HEK293 (cell line): ENCODE data around the gene SEMA7A.
"Not testable (repeated sequence)": the region's sequence is repeated elsewhere in the genome, so short reads cannot be mapped to it uniquely, and the experiment has no call there.

Source experiments
- CTCF ChIA-PET: fragments of 350-600 bp; formaldehyde crosslinking; extraction: SDS; loops from one replicate; lab custom pipeline; 2021; ENCODE audit warnings: antibody characterized with exemption; lab: Yijun Ruan, JAX
- POLR2A ChIA-PET: fragments of 300-600 bp; formaldehyde crosslinking; extraction: SDS; loops from one replicate; lab custom pipeline; 2020; ENCODE audit warnings: antibody characterized with exemption, inconsistent platforms; lab: Yijun Ruan, JAX
- H3K27ac ChIP-seq: fragments of 200-500 bp; sonication (Bioruptor generic); 2 replicates; pipeline ENCODE4 v1.5.1; 2014; ENCODE audit warnings: low read depth, low read length, control low read depth, inconsistent platforms; ENCODE audit errors: extremely low read depth
- H3K36me3 ChIP-seq, 2 experiments: fragments of 200-500 bp in 1 of 2; sonication (Bioruptor generic) in 1 of 2; 1 replicate in 1 of 2; 2 replicates in 1 of 2; pipeline ENCODE4 v1.5.1; 2014 to 2017; ENCODE audit warnings: inconsistent platforms in 2 of 2, low read length in 2 of 2; ENCODE audit not compliant: control insufficient read depth in 2 of 2, insufficient read depth in 1 of 2
- H3K4me1 ChIP-seq: fragments of 200-500 bp; sonication (Bioruptor generic); 2 replicates; pipeline ENCODE4 v1.5.1; 2014; ENCODE audit warnings: mild to moderate bottlenecking, low read length, inconsistent platforms; ENCODE audit not compliant: control insufficient read depth, insufficient read depth
- H3K4me3 ChIP-seq: 2 replicates; pipeline ENCODE4 v1.5.1; 2011; ENCODE audit warnings: low read depth, mild to moderate bottlenecking, control low read depth, low read length, moderate library complexity
- H3K9me3 ChIP-seq: fragments of 200-500 bp; sonication (Bioruptor generic); 2 replicates; pipeline ENCODE4 v1.5.1; 2014; ENCODE audit warnings: low read depth, low read length, inconsistent platforms; ENCODE audit not compliant: control insufficient read depth, insufficient read depth
- BCL11A ChIP-seq: fragments of 450-650 bp; formaldehyde crosslinking; IDR thresholded peaks from 2 replicates; pipeline ENCODE4 v1.5.1; 2016; ENCODE audit warnings: low read depth, missing biosample characterization, missing genetic modification characterization
- EGR2 ChIP-seq: fragments of 450-650 bp; formaldehyde crosslinking; IDR thresholded peaks from 2 replicates; pipeline ENCODE4 v1.5.1; 2016; ENCODE audit warnings: low read depth, missing biosample characterization, missing genetic modification characterization
- KLF1 ChIP-seq: fragments of 450-650 bp; formaldehyde crosslinking; IDR thresholded peaks from 2 replicates; pipeline ENCODE4 v1.5.1; 2016; ENCODE audit warnings: missing biosample characterization, missing genetic modification characterization
- MYNN ChIP-seq: fragments of 450-650 bp; formaldehyde crosslinking; IDR thresholded peaks from 2 replicates; pipeline ENCODE4 v1.5.1; 2016; ENCODE audit warnings: missing biosample characterization, missing genetic modification characterization, borderline replicate concordance
- YY1 ChIP-seq: fragments of 450-650 bp; formaldehyde crosslinking; IDR thresholded peaks from 2 replicates; pipeline ENCODE4 v1.5.1; 2018; ENCODE audit warnings: missing biosample characterization, missing genetic modification characterization
- ZBTB8A ChIP-seq: fragments of 450-650 bp; formaldehyde crosslinking; IDR thresholded peaks from 2 replicates; pipeline ENCODE4 v1.5.1; 2016; ENCODE audit warnings: missing biosample characterization, missing genetic modification characterization
- ZFHX2 ChIP-seq: fragments of 450-650 bp; formaldehyde crosslinking; conservative IDR thresholded peaks from 2 replicates; pipeline ENCODE4 v1.5.1; 2016; ENCODE audit warnings: missing biosample characterization, missing genetic modification characterization
- ZNF544 ChIP-seq: fragments of 450-650 bp; formaldehyde crosslinking; IDR thresholded peaks from 2 replicates; pipeline ENCODE4 v1.5.0; 2017; ENCODE audit warnings: missing biosample characterization, missing genetic modification characterization
- ZNF571 ChIP-seq: fragments of 450-650 bp; formaldehyde crosslinking; IDR thresholded peaks from 2 replicates; pipeline ENCODE4 v1.5.0; 2017; ENCODE audit warnings: missing biosample characterization, missing genetic modification characterization
- ZNF600 ChIP-seq: fragments of 450-650 bp; formaldehyde crosslinking; IDR thresholded peaks from 2 replicates; pipeline ENCODE4 v1.5.1; 2016; ENCODE audit warnings: missing biosample characterization, missing genetic modification characterization
- ZNF837 ChIP-seq: fragments of 450-650 bp; formaldehyde crosslinking; IDR thresholded peaks from 2 replicates; pipeline ENCODE4 v1.5.1; 2016; ENCODE audit warnings: missing biosample characterization, missing genetic modification characterization
- TF ChIP-seq, protein P1 (sequence below): fragments of 450-650 bp; formaldehyde crosslinking; IDR thresholded peaks from 2 replicates; pipeline ENCODE4 v1.5.1; 2017; ENCODE audit warnings: missing biosample characterization, missing genetic modification characterization
- TF ChIP-seq, protein P2 (sequence below): fragments of 450-650 bp; formaldehyde crosslinking; IDR thresholded peaks from 2 replicates; pipeline ENCODE4 v1.5.1; 2016; ENCODE audit warnings: missing biosample characterization, missing genetic modification characterization

The SEMA7A gene

DNA sequence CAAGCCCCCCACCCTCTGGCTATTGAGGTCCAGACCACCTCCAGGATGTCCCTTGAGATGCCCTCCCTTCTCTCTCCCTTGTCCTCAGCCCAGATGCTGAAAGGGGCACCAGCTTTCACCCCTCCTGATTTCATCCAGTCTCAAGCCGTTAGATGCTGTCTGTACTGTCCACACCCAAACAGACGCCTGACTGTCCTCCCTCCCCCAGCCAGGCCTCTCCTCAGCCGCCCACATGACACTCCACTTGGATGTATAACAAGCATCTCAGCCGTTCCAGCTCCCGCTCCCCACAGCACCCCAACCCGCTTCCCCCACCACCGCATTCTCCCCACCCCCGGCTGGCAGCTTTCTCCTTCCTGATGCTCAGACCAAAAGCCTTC is 41.3 kb downstream of the SEMA7A start:
- no peak overlapping the region for H3K27ac ChIP-seq
- no peaks in the 10 kb centered on the region for H3K4me1 ChIP-seq
- no peaks in the 10 kb centered on the region for H3K36me3 ChIP-seq
- H3K4me3 ChIP-seq: no peak overlapping the region
- ChIA-PET CTCF (interaction anchor here (1.0 to 3.5 kb wide), 3 partner anchors 10 to 46 kb away, joined by 3 to 20 read pairs (median 4); no protein-coding TSS in a partner anchor), POLR2A (interaction anchor here (1.0 kb wide), 1 partner anchor 40 kb away, joined by 3 read pairs; no protein-coding TSS in a partner anchor)
- TF ChIP-seq MYNN: no peak
- TF ChIP-seq ZBTB8A: no peak
- no peak for TF ChIP-seq BCL11A (tag by site-specific recombination)
- TF ChIP-seq, all 188 proteins: peak for 0
- no peaks in the 10 kb centered on the region for H3K9me3 ChIP-seq

DNA sequence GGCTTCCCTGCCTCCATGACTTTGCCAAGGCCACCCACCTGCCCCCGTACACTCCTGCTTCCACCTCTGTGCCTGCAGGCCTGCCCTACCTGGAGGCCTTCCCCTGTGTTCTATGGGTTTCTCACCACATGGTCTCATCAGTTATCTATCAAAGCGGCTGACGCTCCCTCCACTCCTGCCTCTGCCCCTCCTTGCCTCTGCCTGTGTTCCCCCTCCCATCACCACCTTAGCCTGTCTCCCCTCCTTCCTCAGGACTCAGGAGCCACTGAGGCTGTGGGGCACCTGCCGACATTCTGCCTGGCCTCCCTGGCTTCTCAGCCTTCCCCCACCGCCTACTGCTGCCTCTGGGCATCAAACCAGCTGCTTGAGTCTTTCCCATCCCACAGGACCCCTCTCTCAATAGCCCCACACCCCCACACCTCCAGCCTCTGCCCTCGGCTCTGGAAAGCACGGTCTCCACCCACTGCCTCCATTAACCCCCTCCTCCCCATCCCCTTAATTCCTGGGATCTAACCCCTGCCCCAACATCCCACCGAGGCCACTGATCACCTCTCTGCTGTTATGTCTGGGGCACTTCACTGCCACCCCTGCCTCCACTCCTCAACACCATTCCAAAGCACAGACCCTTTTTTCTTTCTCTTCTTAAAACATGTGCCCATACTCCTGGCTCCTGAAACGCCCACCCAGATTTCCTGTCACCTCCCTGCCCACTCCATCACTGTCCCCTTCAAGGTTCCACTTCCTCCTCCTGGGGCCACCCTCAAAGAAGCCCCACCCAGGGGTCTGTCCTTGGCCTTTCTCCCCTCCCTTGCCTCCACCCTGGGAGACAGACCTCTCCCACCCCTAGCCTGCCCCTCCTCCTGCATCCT is 41.9 kb downstream of the SEMA7A start:
- ChIA-PET POLR2A (no interaction called here), CTCF (interaction anchor here (0.6 to 3.5 kb wide), 4 partner anchors 9 to 1665 kb away, joined by 3 to 20 read pairs (median 3); no protein-coding TSS in a partner anchor)
- Histone ChIP-seq H3K4me1 (no peaks in the 10 kb centered on the region), H3K36me3 (no peaks in the 10 kb centered on the region), H3K4me3 (no peak overlapping the region), H3K9me3 (no peaks in the 10 kb centered on the region), H3K27ac (no peak overlapping the region)
- TF ChIP-seq KLF1 (tag by site-specific recombination) (0 out of 2 replicates have a peak, but pooled peaks have one; percentile 7), EGR2 (tag by site-specific recombination) (peak; percentile 98), ZFHX2 (tag by site-specific recombination) (peak; percentile 99), ZNF571 (no peak)
- TF ChIP-seq, protein P1, sequence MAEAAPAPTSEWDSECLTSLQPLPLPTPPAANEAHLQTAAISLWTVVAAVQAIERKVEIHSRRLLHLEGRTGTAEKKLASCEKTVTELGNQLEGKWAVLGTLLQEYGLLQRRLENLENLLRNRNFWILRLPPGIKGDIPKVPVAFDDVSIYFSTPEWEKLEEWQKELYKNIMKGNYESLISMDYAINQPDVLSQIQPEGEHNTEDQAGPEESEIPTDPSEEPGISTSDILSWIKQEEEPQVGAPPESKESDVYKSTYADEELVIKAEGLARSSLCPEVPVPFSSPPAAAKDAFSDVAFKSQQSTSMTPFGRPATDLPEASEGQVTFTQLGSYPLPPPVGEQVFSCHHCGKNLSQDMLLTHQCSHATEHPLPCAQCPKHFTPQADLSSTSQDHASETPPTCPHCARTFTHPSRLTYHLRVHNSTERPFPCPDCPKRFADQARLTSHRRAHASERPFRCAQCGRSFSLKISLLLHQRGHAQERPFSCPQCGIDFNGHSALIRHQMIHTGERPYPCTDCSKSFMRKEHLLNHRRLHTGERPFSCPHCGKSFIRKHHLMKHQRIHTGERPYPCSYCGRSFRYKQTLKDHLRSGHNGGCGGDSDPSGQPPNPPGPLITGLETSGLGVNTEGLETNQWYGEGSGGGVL: 0 out of 2 replicates have a peak, but pooled peaks have one; percentile 17

DNA sequence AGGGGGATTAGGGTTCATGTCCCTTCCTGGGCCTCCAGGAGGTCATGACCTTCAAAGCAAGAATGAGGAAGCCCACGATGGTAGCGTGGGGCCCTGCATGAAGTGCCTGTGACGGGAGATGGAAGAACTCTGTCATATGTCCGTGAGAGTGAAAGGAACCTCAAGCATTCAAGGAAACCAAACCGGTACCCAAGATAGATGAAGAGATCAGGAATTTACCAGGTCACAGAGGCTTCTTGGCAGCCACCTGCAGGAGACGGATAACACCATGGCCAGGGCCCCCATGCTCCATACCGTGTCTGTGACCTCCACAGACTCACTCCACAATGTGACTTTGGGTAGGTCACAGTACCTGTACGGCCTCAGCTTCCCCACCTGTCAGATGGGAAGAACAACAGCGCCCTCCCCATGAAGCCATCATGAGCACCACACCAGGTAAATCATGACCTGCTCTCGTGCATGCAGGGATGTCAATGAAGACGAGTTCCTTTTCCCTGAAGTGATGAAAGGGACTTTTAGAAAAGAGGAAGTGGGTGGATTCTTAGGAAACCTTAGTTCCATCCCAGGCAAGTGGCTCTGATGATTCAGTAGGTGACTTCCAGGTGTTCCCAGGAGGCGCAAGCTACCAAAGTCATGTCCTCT is 43.0 kb downstream of the SEMA7A start:
- TF ChIP-seq ZNF600 (tag by site-specific recombination) (peak; percentile 93), YY1 (tag by site-specific recombination) (no peak), ZNF837 (tag by site-specific recombination) (no peak), ZNF544 (no peak)
- TF ChIP-seq, protein P2, sequence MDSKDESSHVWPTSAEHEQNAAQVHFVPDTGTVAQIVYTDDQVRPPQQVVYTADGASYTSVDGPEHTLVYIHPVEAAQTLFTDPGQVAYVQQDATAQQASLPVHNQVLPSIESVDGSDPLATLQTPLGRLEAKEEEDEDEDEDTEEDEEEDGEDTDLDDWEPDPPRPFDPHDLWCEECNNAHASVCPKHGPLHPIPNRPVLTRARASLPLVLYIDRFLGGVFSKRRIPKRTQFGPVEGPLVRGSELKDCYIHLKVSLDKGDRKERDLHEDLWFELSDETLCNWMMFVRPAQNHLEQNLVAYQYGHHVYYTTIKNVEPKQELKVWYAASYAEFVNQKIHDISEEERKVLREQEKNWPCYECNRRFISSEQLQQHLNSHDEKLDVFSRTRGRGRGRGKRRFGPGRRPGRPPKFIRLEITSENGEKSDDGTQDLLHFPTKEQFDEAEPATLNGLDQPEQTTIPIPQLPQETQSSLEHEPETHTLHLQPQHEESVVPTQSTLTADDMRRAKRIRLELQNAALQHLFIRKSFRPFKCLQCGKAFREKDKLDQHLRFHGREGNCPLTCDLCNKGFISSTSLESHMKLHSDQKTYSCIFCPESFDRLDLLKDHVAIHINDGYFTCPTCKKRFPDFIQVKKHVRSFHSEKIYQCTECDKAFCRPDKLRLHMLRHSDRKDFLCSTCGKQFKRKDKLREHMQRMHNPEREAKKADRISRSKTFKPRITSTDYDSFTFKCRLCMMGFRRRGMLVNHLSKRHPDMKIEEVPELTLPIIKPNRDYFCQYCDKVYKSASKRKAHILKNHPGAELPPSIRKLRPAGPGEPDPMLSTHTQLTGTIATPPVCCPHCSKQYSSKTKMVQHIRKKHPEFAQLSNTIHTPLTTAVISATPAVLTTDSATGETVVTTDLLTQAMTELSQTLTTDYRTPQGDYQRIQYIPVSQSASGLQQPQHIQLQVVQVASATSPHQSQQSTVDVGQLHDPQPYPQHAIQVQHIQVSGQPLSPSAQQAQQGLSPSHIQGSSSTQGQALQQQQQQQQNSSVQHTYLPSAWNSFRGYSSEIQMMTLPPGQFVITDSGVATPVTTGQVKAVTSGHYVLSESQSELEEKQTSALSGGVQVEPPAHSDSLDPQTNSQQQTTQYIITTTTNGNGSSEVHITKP (tag by site-specific recombination): no peak
- TF ChIP-seq, all 188 proteins: peak for 1
- H3K4me1 ChIP-seq: no peaks in the 10 kb centered on the region
- H3K9me3 ChIP-seq: no peaks in the 10 kb centered on the region
- POLR2A ChIA-PET: no interaction called here
- no peak overlapping the region for H3K27ac ChIP-seq
- H3K36me3 ChIP-seq: no peaks in the 10 kb centered on the region
- H3K4me3 ChIP-seq: no peak overlapping the region
- CTCF ChIA-PET: interaction anchor here (0.6 to 25.1 kb wide), 5 partner anchors 9 to 1666 kb away, joined by 3 to 768 read pairs (median 5); partner anchors contain the start of gene SEMA7A

DNA sequence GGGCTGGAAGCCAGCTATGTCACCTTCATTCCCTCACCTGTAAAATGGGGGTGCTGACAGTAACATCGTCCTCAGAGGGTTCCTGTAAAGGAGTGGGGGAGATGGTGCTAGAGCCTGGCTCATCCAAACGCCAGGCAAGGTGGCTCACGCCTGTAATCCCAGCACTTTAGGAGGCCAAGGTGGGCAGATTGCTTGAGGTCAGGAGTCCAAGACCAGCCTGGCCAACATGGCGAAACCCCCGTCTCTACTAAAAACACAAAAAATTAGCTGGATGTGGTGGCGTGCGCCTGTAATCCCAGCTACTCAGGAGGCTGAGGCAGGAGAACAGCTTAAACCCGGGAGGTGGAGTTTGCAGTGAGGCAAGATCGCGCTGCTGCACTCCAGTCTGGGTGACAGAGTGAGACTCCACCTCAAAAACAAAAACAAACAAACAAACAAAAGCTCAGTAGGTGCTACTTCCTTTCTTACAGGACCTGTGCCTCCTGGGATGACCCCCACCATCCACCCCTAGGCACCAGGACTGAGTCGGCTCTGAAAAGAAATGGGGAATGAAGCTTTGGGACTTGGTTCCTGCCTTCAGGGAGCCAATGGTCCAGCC is 43.6 kb downstream of the SEMA7A start:
- H3K4me1 ChIP-seq, H3K4me3 ChIP-seq, H3K27ac ChIP-seq, H3K36me3 ChIP-seq, H3K9me3 ChIP-seq, POLR2A ChIA-PET: not testable (repeated sequence)
- CTCF ChIA-PET: interaction anchor here (0.6 to 25.1 kb wide), 4 partner anchors 8 to 232 kb away, joined by 3 to 768 read pairs (median 5); partner anchors contain the start of gene SEMA7A
